ENCODE results near the gene PVRIG.
"Not testable (repeated sequence)": the region's sequence is repeated elsewhere in the genome, so short reads cannot be mapped to it uniquely, and the experiment has no call there.

Gene PVRIG

DNA sequence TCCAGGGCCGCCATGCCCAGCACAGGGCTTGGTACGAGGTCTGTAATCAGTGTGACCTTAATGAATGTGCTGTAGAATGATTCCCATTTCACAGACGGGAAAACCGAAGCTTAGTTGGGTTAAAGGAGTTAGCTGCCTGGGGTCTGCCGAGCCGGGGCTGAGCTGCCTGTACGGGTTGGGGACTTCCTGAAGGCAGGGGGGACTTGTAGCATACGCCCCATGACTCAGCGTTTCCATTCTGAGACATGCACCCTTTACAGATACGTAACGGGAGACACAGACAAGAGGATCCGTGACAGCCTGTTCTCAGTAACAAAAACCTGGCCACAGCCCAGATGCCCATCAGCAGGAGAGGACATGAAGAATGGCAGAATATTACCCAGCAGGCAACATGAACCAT, 23.6 kb downstream of the PVRIG start:
- DNase-seq, result not testable (repeated sequence)

DNA sequence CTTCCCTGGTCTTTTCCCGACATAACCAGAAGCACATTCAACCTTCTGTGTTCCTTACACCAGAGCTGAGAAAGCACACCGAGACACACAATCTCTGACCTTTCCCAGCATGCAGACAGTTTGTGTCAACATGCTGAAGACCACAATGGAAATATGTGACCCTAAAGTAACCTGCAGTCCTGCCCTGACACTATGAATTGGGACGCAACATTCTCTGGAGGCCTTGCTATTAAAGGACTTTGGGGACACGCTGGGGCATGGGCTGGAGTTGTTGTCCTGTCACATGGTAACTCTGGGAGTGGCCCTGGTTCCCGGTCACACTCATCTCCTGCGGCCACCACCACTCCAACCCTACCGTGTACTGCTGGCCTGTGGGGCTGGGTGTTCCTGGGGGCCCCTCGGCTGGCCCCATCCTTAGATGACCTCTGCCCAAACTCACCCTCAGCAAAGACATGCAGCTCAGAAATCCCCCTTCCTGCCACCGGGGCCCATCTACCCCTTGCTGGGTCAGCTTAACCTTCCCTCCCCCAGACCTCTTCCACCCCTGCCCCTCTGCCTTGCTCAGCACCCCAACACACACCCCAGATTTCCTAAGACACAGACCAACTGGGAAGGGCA, 25.3 kb downstream of the PVRIG start:
- DNase-seq, result not testable (repeated sequence)

DNA sequence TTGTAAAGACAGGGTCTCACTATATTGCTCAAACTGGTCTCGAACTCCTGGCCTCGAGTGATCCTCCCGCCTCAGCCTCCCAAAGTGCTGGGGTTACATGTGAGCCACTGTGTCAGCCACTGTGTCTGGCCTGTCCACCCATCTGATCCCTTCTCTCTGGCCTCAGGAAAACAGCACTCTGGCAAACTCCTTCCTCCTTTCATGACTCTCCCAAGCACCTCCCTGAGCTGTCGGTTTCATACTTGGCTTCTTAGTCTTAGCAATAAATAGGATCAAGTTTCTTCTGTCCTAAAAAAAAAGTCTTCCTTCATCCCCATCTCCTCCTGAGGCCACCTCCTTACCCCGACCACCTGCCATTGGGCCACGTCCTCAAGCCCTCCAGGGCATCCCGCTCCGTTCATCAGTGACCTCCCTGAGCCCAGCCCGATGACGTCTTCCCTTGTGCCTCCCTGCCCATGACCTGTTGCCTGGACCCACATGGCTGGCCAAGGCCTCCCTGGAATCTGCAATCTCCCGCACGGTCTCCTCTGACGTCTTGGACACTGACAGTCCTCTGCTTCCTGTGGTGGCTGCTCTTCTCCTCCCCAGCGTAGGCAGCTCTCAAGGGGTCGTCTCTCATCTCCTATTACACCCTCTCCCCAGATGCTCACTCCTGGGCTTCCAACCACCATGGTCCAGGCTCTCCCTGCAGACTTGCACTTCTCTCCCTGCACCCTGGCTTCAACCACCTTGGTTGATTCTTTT, 26.5 kb downstream of the PVRIG start:
- not testable (repeated sequence) for DNase-seq

DNA sequence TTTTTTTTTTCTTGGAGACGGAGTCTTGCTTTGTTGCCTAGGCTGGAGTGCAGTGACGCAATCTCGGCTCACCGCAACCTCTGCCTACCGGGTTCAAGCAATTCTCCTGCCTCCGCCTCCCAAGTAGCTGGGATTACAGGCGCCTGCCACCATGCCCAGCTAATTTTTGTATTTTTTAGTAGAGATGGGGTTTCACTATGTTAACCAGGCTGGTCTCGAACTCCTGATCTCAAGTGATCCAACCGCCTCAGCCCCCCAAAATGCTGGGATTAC, 27.1 kb downstream of the PVRIG start:
- DNase-seq, result not testable (repeated sequence)

DNA sequence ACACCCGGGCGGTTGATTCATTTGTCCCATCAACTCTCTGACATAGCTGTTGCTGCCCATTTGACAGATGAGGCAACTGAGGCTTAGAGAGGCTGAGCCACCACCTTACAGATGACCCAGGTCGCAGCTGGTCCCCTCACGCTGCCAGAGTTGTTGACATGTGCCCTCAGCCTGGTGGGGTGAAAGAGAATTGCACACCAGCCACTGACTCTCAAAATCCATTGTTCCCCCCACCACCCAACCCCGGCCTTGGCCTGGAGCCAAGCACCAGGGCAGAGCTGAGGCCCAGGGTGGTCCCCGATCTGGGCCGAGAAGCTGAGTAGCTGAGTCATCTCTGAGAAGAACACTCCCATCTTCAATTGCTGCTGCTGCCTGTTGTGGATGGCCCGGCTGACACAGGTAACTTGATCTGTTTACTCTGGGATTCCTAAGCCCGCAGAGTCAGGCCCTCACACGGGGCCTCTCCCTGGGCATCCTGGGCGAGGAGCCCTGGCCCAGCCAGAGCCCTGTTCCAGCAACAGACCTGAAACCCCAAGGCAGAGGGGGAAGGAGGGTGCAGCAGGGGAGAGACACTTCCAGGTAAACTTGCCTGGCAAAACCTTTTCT, 27.5 kb downstream of the PVRIG start:
- DNase-seq, result no peak

DNA sequence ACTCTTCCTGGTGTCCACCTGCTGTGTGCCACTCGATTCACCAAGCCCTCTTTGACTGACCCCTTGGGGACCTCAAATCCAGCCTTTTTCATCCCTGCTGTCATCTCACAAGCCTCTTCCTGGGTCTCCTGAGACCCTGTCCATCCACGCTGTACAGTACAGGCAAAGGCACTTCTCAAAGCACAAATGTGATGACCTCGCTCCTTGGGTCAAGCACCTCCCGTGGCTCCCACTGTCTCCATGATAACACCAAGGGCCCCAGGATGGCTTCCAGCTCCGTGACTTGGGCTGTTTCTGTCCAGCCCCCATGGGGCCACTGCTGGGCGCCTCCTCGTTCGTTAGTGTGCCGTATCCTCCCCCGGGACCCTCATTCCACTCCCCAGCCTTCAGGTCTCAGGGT, 28.7 kb downstream of the PVRIG start:
- no peak for DNase-seq

DNA sequence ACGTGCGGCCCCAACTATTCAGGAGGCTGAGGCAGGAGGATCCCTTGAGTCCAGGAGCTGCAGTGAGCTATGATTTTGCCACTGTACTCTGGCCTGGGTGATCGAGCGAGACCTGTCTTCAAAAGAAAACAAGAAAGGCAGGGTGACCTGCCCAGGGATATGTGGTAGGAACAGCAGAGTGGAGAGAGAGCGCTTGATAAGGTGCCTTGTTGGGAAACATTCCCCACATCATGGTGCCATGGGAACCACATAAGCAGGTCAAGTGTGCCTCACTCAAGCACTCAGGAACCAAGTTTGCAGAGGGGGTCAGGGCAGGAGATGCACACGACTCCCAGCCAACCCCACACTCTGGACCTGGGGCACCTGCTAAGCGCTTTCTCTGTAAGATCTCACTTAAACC, 37.3 kb downstream of the PVRIG start:
- no peak for DNase-seq

DNA sequence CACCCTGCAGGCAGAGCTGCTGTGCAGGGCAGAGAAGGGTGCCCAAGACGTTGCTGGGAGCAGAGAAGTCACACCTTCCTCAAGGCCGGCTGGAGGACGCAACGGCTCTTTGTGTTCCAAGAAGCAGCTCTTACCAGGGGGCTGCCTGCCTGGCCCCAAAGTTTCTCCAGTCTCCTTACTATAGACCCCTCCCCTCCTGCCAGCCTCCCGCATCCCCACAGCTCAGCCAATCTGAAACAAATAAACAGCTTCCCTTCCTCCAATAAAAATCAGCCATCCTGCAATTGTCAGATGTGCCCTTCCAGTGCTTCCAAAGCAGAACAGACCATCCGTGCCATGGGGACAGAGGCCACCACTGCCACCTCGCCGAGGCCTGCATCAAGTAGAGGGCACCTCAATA, 40.2 kb downstream of the PVRIG start:
- DNase-seq, result not testable (repeated sequence)

DNA sequence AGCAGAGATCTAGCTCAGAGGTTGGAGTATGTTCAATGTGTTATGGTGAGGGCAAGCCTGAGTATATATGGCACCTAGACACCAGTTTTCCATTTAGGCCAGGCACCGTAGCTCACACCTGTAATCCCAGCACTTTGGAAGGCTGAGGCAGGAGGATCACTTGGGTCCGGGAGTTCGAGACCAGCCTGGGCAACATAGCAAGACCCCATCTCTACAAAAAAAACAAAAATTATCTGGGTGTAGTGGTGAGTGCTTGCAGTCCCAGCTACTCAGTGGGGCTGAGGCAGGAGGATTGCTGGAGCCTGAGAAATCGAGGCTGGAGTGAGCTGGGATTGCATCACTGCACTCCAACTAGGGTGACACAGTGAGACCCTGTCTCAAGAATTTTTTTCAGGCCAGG, 43.1 kb downstream of the PVRIG start:
- not testable (repeated sequence) for DNase-seq

DNA sequence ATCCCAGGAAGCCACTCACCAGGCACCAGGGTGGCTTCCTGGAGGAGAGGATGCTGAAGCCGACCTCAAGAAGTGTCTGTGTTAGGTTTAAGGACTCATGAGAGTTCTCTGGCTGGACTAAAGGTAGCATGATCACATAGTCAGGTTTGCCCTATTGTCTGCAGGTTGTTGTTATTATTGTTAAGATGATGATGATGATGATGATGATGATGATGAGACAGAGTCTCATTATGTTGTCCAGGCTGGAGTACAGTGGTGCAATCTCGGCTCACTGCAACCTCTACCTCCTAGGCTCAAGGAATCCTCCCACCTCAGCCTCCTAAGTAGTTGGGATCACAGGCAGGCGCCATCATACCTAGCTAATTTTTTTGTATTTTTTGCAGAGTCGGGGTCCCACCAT, 44.5 kb downstream of the PVRIG start:
- not testable (repeated sequence) for DNase-seq

DNA sequence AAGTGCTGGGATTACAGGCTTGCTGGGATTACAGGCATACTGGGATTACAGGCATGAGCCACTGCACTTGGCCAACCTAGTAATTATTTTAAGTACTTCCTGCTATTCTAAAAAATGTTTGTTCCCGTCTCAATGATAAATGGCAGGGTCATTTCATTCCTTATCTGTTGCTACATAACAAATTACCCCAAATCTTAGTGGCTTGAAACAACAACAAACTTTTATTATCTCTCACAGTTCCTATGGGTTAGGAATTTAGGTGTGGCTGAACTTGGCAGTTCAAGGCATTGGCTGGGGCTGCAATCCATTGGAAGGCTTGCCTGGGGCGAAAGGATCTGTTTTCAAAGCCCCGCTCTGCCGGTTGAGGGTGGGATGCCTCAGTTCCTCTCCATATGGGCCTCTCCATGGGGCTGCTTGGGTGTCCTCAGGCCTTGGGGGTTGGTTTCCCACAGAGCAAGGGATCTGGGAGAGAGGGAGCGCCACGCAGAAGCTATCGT, 45.0 kb downstream of the PVRIG start:
- DNase-seq, result not testable (repeated sequence)

DNA sequence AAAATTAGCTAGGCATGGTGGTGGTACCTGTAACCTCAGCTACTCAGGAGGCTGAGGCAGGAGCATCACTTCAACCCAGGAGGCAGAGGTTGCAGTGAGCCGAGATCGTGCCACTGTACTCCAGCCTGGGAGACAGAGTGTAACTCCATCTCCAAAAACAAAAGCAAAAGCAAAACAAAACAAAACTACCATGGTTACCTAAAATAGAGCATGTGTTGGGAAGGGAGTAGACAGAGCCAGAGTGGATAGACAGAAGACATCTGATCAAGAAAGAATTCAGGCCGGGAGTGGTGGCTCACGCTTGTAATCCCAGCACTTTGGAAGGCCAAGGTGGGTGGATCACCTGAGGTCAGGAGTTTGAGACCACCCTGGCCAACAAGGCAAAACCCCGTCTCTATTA, 46.1 kb downstream of the PVRIG start:
- DNase-seq, result not testable (repeated sequence)

DNA sequence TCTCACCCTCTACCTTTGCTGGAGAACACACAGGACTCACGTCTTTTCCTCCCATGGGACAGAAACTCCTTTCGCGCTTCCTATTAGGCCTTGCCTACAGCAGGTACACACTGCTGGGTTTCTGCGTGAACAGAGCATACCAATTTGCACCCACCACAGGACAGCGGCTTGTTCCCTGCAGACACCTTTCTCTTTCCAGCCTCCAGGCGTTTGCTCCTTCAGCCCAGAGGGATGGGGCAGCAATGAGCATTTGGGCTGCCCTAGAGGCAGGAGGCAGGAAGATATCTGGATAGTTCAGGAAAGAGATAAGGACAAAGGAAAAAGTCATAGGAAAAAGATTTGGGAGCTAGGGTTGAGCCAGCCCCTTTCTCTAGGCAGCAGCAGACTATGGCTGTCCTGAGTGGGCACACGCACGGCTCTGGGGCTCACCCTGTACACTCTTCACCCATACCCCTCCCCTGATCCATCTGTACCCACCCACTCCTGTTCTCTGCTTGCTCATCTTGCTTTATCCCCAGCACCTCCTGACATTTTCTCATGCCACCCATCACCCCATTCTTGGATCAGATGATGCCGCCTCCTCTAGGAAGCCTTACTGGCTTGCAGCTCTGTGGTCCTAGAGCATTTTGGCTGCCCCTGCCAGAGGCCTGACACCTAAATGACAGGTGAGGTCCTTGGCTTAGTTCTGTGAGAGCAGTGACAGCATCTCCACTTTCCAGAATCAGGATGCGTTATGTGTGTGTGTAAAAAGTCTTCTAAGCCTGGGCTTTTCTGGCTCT, 47.0 kb downstream of the PVRIG start:
- no peak for DNase-seq

DNA sequence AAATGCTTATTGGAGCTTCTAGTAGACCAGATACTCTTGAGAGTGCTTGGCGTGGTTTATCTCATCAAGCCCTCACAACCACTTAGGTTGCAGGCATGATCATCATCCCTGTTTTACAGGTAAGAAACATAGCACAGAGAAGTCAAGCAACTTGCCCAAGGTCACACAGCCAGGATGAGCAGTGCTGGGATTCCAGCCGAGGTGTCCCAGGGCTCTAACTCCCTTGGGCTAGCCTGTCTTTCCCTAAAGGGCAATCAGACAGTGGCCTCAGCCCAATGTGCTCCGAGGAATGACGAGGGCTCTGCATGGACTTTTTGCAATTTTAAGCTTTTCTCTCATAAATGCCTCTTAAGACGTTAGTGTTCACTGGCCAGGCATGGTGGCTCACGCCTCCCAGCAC, 47.9 kb downstream of the PVRIG start:
- DNase-seq, result no peak

DNA sequence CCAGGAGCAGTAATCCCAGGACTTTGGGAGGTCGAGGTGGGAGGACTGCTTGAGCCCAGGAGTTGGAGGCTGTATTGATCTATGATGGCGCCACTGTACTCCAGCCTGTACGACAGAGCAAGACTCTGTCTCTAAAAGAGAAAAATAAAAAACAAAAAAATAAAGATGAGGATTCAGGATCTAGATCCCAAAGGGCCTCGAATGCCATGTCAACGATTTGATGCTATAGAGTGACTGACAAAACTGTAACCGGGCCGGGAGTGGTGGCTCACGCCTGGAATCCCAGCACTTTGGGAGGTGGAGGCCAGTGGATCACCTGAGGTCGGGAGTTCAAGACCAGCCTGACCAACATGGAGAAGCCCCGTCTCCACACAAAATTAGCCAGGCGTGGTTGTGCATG, 49.1 kb downstream of the PVRIG start:
- DNase-seq, result not testable (repeated sequence)

DNA sequence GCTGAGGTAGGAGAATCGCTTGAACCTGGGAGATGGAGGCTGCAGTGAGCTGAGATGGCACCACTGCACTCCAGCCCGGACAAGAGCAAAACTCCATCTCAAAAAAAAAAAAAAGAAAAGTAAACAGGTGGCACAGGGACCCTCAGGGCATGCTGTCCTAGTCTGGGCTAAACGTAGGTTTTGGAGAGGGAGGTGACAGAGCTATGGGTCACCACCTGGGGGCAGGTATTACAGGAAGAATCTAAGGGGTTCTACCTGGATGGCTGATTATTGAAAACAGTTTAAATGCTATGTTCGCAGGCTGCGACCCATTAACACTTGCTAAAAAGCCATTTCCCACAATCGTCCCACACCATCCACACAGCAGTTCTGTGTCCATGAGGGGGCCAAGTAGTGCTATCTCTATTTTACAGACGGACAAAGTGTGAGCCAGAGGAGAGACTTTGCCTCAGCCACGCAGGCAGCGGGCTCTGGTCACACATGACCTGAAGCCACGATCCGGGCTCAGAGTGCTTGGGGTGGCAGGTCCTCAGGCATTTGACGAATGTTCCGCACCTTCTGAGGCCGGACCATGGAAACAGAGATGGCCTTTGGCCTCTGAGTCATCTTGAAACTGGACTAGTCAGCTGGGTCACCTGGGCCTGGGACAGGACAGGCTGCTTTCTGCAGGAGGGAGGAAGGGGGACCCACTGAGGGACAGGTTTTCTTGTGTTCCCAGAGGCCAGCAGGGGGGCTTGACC, 49.7 kb downstream of the PVRIG start:
- DNase-seq, result not testable (repeated sequence)

DNA sequence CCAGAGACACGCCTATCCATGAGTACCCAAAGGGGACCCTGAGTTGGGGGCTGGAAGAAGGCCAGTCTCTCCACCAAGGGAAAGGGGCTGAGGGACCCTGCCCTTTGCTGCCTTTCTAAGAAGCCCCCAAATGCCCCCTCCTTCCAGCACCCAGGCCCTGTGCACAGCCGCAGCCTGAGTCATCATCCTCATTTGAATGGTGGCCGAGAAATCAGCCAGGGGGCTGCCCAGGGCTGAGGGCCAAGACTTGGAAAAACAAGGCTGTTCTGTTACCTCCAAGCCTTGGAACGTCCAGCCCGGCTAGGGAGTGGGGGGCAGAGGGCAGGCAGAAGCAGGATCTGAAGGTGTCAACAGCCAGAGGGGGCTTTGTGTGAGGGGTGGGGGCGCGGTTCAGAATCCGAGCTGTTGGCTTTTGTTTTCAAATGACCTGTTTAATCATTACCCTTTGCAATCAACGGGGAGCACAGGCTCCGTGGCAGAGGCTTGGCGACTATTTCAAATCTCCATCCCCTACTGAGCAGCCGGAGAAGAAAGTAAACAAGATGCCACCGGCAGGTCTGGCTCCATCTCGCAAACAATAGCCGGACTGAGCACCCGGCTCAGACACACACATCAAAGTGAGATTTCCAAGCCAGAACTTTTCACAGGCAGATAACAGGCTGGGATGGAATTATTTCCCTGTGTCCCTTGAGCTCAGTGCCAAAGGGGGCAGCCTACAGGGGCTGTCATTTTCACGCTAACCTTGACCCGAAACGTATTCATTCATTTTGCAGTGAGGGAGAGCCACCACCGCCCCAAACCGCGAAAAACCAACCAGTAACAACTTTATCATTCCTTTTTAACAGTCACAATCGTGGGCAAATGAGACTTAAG, 50.5 kb downstream of the PVRIG start:
- not testable (repeated sequence) for DNase-seq
